GM12891 (cell line): Measurements from ENCODE around the gene STRA6.

Experiments
- PAX5 ChIP-seq: IDR thresholded peaks from 2 replicates; pipeline ENCODE4 v1.6.1; 2011; ENCODE audit warnings: low read length, moderate library complexity, mild to moderate bottlenecking; ENCODE audit not compliant: insufficient read depth, severe bottlenecking
- POLR2A ChIP-seq: IDR thresholded peaks from 2 replicates; pipeline ENCODE4 v1.6.1; 2011; ENCODE audit warnings: low read depth, low read length, control low read depth
- POLR2AphosphoS5 ChIP-seq: IDR thresholded peaks from 2 replicates; pipeline ENCODE4 v1.6.1; 2011; ENCODE audit warnings: low read depth, low read length, control low read depth
- POU2F2 ChIP-seq: IDR thresholded peaks from 2 replicates; pipeline ENCODE4 v1.6.1; 2011; ENCODE audit warnings: low read depth, mild to moderate bottlenecking, control low read depth, low read length, moderate library complexity
- SPI1 ChIP-seq: IDR thresholded peaks from 2 replicates; pipeline ENCODE4 v1.6.1; 2011; ENCODE audit warnings: low read depth, low read length, control low read depth
- TAF1 ChIP-seq: IDR thresholded peaks from 2 replicates; pipeline ENCODE4 v1.6.1; 2011; ENCODE audit warnings: low read depth, low read length, control low read depth

DNA sequence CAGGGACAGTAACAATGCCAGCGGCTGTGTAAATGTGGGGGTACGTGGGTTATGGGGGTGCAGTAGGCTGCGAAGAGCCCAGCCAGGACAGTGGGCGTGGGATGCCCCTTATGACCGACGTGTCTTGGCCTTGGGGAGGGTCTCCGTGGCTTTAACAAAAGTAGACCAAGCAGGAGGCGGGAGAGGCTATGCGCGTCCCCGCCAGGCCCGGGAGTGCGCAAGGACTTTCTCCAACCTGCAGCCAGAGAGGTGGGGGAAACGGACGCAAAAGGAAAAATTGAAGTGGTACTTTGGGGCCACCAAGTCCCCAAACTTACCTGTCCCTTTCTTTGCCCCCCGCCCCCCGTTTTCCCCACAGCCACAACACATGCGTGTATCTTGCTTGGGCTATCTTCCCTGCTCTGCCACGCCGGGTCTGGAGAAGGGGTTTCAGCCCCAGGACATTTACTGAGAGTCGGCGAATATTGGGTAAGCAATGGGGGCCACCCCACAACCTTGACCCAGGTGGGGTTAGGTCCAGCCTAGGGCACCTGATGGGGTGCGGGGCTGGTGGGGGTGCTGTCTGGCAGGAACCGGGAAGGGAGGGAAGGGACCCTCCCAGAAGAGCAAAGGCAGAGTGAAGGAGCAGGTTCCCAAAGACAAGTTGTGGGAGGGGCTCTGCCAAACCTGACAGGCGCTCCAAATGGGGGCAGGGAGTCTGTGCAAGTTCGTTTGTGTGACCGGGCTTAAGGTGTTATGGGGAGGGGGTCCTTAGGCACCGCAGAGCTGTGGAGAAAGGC lies 71.5 kb downstream of the STRA6 start:
- no peak for TF ChIP-seq POLR2A
- TF ChIP-seq POLR2AphosphoS5: no peak
- no peak for TF ChIP-seq TAF1
- no peak for TF ChIP-seq PAX5
- TF ChIP-seq POU2F2: no peak
- TF ChIP-seq SPI1: no peak
